ENCODE results near the gene STK36. TPM values are rescaled to one million over a fixed set of nuclear protein-coding genes. Genes with fewer than 3 reads are reported as not detected.
A peak's percentile ranks its signal among the peaks of the same experiment; 100 is the strongest.

STK36 gene
- total RNA-seq, 4 donors from 2014 or later = 63.9 to 71.4 (median 67.6) TPM

- DNase-seq (ENCODE audit: low spot score in 2 of 2) = no peak
- H3K27ac ChIP-seq = peak overlapping the region; percentile 15 to 89 (median 66)
- no peak for TF ChIP-seq EP300 (IDR thresholded peaks at IDR 0.05)
- TF ChIP-seq CTCF (IDR thresholded peaks at IDR 0.05) = no peak
- no peak for TF ChIP-seq POLR2A (IDR thresholded peaks at IDR 0.05)
- H3K27me3 ChIP-seq = no peaks in the 10 kb centered on the region
- peak overlapping the region; percentile 57 to 91 (median 67) for H3K4me3 ChIP-seq
- H3K36me3 ChIP-seq = peaks cover 0 to 63% (median 8%) of the 10 kb centered on the region in 3 donors
- 14 to 22% methylated on average over 8 of the region's 8 CpGs for whole genome bisulfite sequencing, 2 donors
- no peaks in the 10 kb centered on the region for H3K9me3 ChIP-seq
- H3K4me1 ChIP-seq = peaks cover 0 to 36% (median 12%) of the 10 kb centered on the region in 4 donors
These were observed 11.9 kb upstream of the STK36 start for GRCh38 chr2:218659988-218660358.

GRCh38 chr2:218662377-218662776 is 9.5 kb upstream of the STK36 start:
- peaks cover 0 to 26% (median 12%) of the 10 kb centered on the region in 4 donors for H3K4me1 ChIP-seq
- H3K27me3 ChIP-seq = no peaks in the 10 kb centered on the region
- no peak overlapping the region for H3K27ac ChIP-seq
- WGBS, 2 donors = 78 to 81% methylated on average over 7 of the region's 7 CpGs
- TF ChIP-seq EP300 (IDR thresholded peaks at IDR 0.05) (no peak), CTCF (IDR thresholded peaks at IDR 0.05) (no peak), POLR2A (IDR thresholded peaks at IDR 0.05) (no peak)
- peaks cover 0 to 63% (median 7%) of the 10 kb centered on the region in 3 donors for H3K36me3 ChIP-seq
- no peak for DNase-seq (ENCODE audit: low spot score in 2 of 2)
- no peaks in the 10 kb centered on the region for H3K9me3 ChIP-seq
- no peak overlapping the region for H3K4me3 ChIP-seq

- peaks cover 0 to 21% (median 12%) of the 10 kb centered on the region in 4 donors for H3K4me1 ChIP-seq
- H3K27me3 ChIP-seq = no peaks in the 10 kb centered on the region
- H3K4me3 ChIP-seq = no peak overlapping the region
- 87 to 96% methylated on average over 6 to 10 of the region's 10 CpGs for WGBS, 2 donors
- no peaks in the 10 kb centered on the region for H3K9me3 ChIP-seq
- TF ChIP-seq POLR2A (IDR thresholded peaks at IDR 0.05) = no peak
- no peak for TF ChIP-seq CTCF (IDR thresholded peaks at IDR 0.05)
- TF ChIP-seq EP300 (IDR thresholded peaks at IDR 0.05) = no peak
- DNase-seq (ENCODE audit: low spot score in 2 of 2) = no peak
- H3K27ac ChIP-seq = no peak overlapping the region
- H3K36me3 ChIP-seq = peaks cover 0 to 63% (median 9%) of the 10 kb centered on the region in 3 donors
These were observed 9.1 kb upstream of the STK36 start for GRCh38 chr2:218662827-218663226.

- no peaks in the 10 kb centered on the region for H3K9me3 ChIP-seq
- TF ChIP-seq EP300 (IDR thresholded peaks at IDR 0.05) = no peak
- TF ChIP-seq POLR2A (IDR thresholded peaks at IDR 0.05) = no peak
- no peak for TF ChIP-seq CTCF (IDR thresholded peaks at IDR 0.05)
- 89 to 93% methylated on average over 10 to 15 of the region's 15 CpGs for WGBS, 2 donors
- no peaks in the 10 kb centered on the region for H3K27me3 ChIP-seq
- H3K4me3 ChIP-seq = no peak overlapping the region
- H3K36me3 ChIP-seq = peaks cover 0 to 72% (median 10%) of the 10 kb centered on the region in 3 donors
- H3K27ac ChIP-seq = no peak overlapping the region
- DNase-seq (ENCODE audit: low spot score in 2 of 2) = no peak
- peaks cover 0 to 10% (median 4%) of the 10 kb centered on the region in 4 donors for H3K4me1 ChIP-seq
These were observed 8.0 kb upstream of the STK36 start for GRCh38 chr2:218663901-218664300.

- H3K9me3 ChIP-seq = no peaks in the 10 kb centered on the region
- H3K4me3 ChIP-seq = no peak overlapping the region
- H3K4me1 ChIP-seq = peaks cover 0 to 12% (median 4%) of the 10 kb centered on the region in 4 donors
- H3K27ac ChIP-seq = no peak overlapping the region
- 94 to 96% methylated on average over 7 of the region's 7 CpGs for WGBS, 2 donors
- no peaks in the 10 kb centered on the region for H3K27me3 ChIP-seq
- peaks cover 0 to 73% (median 10%) of the 10 kb centered on the region in 3 donors for H3K36me3 ChIP-seq
- no peak for DNase-seq (ENCODE audit: low spot score in 2 of 2)
- TF ChIP-seq CTCF (IDR thresholded peaks at IDR 0.05) (no peak), EP300 (IDR thresholded peaks at IDR 0.05) (no peak), POLR2A (IDR thresholded peaks at IDR 0.05) (no peak)
These were observed 7.2 kb upstream of the STK36 start for GRCh38 chr2:218664653-218665052.
